ENCODE data around the gene CCIN.

Gene CCIN

DNA sequence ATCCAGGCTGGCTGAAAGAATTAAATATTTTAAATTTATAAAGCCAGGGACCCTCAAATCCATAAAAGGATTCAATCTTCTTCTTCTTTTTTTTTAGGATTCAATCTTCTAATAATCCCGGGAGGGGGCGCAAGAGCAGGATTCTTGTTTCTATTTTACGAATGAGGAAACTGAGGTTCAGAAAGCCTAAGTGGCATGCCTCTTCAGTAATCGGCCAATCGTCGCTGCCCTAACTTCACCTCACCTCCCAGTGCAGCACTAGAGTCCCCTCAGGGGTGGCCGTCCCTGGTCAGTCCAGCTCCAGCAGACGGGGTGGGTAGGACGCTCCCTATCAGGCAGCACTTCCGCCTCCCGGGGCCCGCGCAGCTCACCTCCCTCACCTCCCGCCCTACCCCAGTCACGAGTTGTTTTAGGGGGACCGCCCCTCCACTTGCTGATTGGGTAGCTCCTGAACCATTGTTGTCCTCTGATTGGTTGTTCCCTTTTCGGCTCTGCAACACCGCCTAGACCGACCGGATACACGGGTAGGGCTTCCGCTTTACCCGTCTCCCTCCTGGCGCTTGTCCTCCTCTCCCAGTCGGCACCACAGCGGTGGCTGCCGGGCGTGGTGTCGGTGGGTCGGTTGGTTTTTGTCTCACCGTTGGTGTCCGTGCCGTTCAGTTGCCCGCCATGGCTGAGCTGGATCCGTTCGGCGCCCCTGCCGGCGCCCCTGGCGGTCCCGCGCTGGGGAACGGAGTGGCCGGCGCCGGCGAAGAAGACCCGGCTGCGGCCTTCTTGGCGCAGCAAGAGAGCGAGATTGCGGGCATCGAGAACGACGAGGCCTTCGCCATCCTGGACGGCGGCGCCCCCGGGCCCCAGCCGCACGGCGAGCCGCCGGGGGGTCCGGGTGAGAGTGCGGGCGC is 21.5 kb downstream of the CCIN start, which contains the start of gene CLTA:
CLTA (plus strand) TSS at position 534 of the 902 bp plus-strand sequence; CDS start at position 670, 136 bp downstream.
- peak; percentile 100 for DNase-seq (ENCODE audit: low read depth)

DNA sequence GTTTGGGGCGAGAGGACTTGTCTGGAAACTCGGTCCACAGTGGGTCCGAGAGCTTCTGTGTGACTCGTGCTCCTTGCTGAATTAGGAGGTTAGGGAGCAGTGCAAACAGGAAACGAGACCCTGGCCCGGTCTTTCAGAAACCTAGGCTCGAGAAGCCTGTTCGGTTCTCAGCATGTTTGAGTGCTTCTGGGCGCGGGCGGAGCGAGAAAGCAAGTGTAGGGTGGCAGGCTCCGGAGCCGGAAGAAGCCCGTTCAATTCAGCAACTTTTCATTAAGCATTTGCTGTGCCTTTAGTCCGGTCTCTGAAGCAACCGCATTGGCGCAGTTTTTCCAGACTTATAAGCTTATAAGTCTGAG is 22.1 kb downstream of the CCIN start:
- DNase-seq (ENCODE audit: low read depth) = peak; percentile 55

DNA sequence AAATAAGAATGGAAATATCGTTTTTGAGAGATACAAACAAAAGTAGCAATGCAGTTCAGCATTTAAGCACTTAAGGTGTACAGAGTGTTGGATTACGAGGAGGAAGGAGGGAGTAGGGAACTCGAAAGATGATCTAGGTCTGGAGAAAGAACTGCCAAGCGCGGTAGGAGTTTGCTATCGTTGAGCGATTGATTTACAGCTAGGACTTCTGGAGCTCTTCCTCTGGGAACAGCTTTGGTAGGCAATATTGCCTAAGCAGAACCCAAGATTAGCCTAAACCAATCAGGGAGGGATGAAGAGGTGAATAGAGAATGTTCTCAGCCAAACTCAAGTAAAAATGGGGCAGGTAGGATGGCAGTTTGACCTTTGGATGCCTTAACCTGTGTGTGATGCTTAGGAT is 22.5 kb downstream of the CCIN start:
- peak; percentile 21 for DNase-seq (ENCODE audit: low read depth)

DNA sequence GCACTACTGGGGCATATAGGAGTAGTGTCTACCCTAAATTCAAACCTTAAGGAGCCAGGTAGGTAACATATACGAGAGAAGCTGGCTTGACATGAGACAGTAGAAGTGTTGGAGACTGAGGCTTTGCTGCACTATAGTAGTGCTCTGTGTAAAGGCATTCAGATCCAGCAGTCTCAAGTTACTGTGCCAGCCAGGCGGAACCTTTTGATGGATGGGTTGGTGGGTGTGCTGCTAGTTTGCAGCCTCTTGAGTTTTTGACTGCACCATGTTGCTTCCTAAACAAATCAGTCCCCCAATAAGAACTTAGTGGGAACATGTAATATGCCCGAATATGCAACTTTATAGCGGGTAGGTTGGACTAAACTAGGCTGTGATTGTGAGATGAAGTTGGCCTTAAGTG is 23.0 kb downstream of the CCIN start:
- no peak for DNase-seq (ENCODE audit: low read depth)

DNA sequence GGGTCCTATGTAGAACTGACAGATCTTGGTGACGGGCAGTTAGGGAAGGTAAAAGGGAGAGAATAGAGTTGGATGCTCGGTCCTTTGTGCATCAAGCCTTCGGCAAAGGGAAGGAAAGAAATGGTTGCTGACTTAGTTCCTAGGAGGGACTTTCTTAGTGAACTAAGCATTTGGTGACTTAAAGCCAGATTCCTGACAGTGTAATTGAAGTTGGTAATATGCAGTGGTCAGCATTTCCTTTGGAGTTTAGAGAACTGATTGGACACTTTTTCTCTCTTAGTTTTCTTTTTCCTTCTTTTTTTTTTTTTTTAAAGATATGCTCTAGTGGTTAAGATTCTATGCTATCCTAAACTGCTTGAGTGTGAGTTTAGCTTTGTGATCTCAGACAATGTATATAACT is 23.8 kb downstream of the CCIN start:
- DNase-seq (ENCODE audit: low read depth) = peak; percentile 16

DNA sequence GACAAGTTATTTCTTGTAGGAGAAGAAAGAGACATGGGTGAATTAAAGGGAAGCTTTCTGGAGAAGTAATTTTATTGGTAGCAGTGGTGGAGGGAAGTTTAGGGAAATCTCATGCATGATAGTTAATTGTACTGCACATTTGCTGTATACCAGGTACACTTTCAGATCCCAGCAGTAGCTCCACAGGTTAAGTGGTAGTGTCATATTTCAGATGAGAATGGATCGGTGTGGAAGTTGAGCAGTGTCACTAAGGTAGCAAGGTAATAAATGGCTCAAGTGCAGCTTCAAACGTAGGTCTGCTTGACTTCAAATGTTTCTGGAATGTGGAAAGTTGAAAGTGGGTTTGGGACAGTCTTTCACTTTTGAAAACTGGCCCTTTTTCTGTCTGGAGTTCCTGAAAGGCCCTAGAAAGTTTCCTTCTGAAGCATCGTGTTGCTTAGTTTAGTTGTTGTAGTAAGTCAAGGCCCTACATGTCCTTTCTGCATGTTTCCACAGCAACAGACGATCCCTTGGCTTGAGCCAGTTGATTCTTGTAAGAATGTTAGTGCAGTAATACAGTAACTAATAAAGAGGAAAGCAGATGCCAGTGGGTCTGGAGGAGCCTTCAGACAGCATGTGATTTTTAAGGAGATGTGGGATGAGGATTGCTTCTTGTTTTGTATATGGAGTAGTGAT is 25.3 kb downstream of the CCIN start:
- peak; percentile 8 for DNase-seq (ENCODE audit: low read depth)

DNA sequence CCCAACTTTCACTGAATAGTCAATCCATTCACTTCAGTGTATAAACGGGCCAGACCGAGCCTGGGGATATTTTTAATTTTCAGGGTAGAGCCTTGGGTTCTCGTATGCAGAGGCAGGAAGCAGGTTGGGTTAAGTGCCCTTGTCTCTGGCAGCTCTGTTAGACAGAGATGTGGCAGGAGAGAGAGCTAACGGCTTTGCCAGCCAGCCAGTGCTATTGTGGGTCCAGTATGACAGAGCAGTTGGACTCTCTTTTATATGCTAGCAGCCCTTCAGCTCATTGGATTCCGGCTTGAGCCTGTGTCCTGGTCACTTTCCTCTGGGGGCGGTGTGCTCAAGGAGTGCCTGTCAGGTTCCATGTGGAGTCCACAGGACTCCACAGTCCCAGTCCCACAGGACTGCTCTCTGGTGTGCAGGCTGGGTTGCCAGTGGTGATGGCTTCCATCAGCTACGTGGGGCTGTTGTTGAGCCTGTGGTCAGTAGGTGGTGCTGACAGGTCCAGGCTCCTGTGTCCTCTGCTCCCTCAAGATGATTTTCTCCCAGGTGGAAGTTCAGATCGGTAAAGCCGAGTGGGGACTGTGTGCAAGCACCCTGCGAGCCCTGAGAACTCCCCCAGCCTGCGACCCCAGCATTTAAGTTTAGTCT is 35.8 kb downstream of the CCIN start:
- no peak for DNase-seq (ENCODE audit: low read depth)

DNA sequence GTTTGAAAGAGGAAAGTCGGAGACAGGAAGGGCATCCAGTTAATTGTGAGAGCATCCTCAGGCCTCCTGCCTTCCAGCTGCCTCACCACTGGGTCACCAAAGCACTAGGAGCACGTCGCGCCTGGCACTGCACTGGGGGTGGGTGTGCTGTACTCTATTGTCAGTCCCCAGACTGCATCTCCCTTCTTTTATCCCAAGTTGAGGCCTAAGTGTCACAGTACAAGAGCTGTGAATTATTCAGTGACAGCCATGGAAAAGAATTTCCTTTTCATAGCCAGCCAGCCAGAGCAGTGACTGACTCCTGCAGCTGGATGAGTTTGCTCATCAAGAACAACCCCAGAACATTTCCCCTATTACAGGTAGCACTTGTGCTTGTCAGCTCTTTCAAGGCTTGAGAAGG is 37.8 kb downstream of the CCIN start:
- peak; percentile 70 for DNase-seq (ENCODE audit: low read depth)

DNA sequence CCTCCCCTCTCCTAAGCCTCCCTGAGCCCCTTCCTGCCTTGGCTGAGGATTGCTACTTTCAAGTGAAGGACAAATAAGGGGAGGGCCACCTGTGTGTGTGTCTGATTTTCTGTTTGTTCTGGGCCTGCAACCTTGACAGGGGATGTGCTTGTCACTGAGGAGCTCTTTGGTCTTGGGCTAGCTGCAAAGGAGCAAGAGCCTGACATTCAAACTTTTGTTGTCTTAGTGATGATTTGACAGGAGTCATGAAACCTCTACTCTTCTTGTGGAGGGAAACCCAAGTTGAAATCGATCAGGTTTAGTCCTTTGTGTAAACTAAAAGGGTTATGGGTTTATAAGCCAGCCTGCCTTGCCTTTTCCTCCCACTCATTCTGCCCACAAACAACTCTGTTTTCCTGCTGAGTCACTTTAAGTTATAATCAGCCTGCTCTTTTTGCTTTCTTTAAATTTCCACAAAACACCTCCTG is 38.4 kb downstream of the CCIN start:
- DNase-seq (ENCODE audit: low read depth) = peak; percentile 46

DNA sequence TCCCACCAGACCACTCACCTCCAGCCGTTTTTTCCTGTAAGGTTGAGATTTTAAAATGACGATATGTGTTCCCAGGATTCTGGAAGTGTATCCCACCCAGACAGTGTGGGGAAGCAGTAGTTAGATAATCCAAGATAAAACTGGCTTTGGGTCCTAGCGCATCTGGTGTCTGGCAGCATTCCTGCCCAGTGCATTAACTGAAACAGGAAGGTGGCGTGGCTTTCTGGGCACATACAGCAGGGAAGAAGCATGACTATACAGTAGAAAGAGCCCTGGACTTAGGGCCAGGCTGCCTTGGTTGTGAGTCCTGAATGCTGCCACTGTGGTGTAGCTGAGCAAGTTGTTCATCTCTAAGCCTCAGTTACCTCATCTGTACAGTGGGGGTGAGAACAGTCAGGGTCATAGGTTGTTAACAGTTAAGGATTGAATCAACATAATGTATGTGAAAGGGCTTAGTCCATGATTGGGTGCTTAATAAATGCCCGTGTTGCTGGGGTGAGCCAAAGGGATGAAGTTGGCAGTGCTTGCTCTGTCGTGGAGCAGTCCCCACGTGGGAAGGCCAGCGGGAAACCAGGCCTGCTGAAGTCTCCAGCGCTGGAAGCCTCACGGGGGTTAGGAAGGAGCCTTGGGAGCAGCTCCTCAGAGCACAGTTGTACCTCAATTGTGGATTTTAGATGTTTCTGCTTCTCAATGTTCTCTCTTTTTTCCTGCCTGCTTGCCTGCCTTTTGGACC is 39.5 kb downstream of the CCIN start:
- DNase-seq (ENCODE audit: low read depth) = peak; percentile 21

DNA sequence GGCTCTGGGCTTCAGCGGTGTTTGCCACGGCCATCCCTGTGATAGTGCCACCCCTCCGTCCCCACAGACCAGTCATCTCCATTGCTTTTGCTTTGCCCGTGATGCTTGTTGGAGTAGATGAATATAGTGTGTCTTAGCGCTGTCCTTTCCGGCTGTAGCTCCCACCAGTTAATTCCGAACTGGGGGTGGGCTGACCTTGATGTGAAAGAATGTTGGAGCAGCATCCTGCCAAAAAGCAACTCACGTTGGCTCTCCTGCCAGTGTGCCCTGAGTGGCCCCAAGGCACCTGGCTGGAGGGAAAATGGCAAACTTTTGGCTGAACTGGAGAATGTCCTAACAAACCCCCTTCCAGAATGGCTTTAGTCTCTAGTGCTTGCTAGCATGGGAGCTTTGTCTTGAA is 41.5 kb downstream of the CCIN start:
- DNase-seq (ENCODE audit: low read depth) = no peak

DNA sequence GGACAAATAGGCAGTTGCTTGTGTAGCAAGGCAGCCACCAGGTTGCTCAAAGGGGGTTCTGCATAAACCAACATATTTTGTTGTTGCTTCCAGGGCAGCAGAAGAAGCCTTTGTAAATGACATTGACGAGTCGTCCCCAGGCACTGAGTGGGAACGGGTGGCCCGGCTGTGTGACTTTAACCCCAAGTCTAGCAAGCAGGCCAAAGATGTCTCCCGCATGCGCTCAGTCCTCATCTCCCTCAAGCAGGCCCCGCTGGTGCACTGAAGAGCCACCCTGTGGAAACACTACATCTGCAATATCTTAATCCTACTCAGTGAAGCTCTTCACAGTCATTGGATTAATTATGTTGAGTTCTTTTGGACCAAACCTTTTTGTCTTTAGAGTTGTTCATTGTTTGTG is 42.3 kb downstream of the CCIN start:
- DNase-seq (ENCODE audit: low read depth) = no peak

DNA sequence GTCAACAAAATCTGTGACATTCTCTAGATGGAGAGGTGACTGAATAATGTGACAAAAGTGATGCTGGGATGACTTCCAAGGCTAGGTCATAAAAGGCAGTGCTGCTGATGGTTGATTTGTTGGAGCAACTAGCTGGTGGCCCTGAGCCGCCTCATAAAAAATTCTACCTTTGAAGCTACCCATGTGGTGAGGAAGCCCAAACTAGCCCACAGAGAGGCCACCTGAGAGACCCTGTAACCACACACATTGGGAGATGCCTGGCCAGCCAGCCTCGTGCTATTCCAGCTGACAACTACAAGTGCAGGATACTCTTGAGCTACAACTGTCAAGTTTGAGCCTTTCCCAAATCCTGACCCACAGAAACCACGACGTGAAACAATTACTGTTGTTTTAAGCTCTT is 44.2 kb downstream of the CCIN start:
- DNase-seq (ENCODE audit: low read depth) = no peak

DNA sequence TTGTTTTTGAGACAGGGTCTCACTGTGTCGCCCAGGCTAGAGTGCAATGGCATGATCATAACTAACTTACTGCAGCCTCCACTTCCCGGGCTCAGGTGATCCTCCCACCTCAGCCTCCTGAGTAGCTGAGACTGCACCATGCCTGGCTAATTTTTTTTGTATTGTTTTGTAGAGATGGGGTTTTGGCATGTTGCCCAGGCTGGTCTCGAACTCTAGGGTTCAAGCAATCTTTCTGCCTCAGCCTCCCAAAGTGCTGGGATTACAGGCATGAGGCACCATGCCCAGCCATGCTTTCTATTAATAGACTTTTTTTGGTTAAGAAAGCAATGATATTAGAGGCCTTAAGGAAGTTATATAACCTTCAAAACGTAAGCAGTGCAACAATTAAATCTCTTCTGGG is 44.8 kb downstream of the CCIN start:
- peak; percentile 18 for DNase-seq (ENCODE audit: low read depth)

DNA sequence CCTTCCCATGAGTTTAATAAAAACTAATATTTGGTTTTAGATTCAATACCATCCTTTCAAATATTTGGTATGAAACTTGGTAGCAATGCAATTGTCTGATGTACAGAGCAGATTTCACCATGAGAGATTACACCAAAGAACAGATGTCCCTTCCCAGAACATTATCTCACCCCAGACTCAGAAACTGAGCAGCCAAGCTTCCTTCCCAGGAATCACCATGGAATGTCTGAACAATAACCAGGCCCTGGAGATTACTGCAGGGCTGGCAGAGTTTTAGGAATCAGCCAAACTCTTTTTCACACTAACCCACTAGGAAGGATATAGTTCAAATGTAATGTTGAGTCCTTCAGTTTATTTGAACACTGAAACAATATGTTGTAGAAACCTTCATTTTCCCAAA is 45.4 kb downstream of the CCIN start:
- peak; percentile 29 for DNase-seq (ENCODE audit: low read depth)

DNA sequence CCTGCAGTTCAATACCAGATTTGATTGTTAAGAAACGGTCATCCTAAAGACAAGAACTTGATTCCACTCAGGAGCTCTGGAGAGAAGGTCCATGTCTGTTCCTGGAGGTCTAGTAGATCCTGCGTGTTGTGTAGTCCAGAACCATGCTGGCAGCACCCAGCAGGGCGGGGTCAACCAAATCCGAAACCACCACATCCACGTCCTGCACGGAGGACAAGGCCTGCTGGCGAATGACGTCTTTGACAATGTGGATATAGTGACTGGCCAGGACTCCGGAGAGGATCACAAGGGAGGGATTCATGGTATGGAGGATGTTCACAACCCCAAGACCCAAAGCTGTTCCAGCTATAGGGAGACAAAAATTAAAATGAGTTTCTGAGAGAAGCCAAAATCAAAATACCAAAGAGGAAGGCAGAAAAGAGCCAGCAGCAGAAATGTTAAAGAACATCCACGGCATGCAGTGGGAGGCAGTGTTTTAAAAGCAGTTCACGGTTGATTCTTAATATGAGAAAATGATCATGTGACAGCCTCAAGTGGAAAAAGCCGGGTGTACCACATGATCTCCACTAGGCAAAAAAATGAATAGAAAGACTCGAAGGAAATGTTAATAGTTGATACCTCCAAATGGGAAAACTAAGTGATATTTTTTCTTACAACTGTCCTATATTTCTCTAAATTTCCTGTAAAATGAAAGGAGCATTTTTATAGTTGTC is 48.2 kb downstream of the CCIN start:
- DNase-seq (ENCODE audit: low read depth) = no peak

DNA sequence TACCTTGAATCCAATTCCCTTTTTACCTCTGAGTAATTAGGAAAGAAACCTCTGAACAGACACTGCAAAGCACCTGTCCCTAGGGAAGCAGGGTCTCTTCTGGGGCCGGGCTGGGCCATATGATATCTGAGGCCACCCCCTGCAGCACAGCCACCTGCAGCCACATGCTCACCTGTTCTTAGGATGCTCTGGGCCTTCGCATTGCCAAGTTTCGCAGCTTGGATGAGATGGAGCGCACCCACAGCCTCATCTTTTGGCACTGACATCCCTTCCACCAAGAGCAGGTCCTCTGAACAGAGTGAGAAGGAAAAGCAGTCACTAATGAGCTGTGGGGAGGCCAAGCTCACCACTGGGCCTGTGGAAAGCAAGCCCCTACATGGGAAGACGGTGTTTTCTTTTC is 48.8 kb downstream of the CCIN start:
- DNase-seq (ENCODE audit: low read depth) = no peak

DNA sequence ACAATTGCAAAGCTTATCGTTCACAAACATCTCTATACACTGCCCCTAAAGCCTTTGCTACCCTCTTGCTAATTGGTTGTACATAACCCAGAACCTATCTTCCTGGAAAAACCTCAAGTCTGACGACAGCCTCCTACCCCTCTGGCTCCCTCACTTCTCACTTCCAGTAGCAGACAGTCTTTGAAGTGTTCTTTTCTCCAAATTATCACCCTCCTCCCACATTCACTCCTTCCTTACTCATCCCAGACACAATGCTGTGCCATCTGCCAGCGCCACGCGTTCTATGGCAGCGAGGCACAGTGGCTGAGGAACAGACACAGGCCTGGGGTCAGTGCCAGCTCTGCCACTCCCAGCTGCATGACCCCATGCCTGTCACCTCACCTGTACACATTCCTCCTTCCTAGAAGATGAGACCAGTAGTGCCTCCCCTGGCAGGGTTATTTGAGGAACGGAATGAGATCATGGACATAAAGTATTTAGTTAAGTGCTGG is 49.3 kb downstream of the CCIN start:
- DNase-seq (ENCODE audit: low read depth) = no peak
